Epithelial cell of prostate (primary cell): ENCODE measurements around the gene PTER.
A peak's percentile ranks its signal among the peaks of the same experiment; 100 is the strongest.

Source experiments
- DNase-seq: peaks from one replicate; pipeline ENCODE4 v3.0.0-alpha.2; 2011; ENCODE audit warnings: low read depth, low spot score
- H3K27ac ChIP-seq: fragments of 450-650 bp; 2 replicates; pipeline ENCODE4 v1.5.1; 2017; ENCODE audit warnings: mild to moderate bottlenecking

PTER gene, protein sequence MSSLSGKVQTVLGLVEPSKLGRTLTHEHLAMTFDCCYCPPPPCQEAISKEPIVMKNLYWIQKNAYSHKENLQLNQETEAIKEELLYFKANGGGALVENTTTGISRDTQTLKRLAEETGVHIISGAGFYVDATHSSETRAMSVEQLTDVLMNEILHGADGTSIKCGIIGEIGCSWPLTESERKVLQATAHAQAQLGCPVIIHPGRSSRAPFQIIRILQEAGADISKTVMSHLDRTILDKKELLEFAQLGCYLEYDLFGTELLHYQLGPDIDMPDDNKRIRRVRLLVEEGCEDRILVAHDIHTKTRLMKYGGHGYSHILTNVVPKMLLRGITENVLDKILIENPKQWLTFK

DNA sequence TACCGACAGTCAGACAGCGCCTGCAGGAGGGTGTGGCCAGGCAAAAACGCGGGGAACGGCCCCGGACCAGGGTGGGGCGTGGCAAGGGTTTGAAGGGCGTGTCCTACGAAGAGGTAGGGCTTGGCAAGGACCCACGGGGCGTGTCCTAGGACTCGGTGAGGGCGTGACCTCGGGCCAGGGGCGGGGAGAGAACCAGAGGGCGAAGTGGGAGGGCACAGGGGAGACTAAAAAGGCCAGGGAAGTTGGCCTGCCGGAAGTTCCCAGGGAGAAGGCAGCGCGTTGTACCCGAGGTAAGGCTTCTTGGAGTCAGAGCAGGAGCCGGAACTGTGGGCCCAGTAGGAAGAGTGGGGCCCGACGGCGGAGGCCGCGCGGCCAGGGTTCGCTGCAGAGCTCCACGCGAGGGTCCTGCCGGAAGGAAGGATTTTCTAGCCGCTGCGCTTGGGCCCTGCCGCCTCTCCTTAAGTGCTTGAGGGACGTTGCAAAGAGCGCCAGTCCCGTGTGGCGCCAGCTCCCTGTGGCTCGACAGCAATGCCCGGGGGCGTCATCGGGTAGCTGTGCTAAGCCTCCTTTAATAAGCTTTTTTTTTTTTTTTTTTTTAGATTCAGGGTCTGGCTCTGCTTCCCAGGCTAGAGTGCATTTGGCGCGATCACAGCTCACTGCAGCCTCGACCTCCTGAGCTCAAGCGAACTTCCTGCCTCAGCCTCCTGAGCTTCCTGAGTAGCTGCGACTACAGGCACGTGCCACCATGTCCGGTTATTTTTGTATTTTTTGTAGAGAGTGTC is at the start of gene PTER:
Gene PTER (plus strand): TSS at position 253 of the 782 bp plus-strand sequence. CDS start 47,375 bp downstream, outside the sequence.
- peak; percentile 74 for DNase-seq
- H3K27ac ChIP-seq = peak within 1 kb of the TSS; percentile 95

DNA sequence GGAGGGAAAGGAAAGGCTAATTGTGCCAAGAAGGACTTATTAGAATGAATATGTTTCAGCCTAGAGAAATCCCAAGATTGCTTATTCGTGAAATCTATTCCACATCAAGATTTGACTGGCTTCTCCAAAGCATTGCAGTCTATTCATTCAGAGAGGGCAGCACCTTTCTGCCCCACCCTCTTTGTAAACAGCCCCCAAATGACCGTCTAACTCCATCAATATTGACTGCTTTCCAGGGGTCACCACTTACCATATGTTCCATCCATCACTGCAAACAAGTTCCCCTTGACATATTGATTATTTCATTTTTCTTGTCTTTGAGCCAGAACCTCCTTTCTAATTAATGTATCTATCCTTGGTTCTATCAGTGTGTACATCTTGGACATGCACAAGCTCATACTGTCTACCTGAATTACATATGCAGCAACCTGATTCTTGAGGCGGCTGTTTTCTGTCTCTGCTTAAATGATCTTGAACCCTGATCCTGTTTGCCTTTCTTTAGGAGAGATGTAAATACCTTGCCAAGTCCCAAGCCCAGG is 44.2 kb upstream of the PTER start:
- H3K27ac ChIP-seq = no peak overlapping the region
- DNase-seq = no peak

DNA sequence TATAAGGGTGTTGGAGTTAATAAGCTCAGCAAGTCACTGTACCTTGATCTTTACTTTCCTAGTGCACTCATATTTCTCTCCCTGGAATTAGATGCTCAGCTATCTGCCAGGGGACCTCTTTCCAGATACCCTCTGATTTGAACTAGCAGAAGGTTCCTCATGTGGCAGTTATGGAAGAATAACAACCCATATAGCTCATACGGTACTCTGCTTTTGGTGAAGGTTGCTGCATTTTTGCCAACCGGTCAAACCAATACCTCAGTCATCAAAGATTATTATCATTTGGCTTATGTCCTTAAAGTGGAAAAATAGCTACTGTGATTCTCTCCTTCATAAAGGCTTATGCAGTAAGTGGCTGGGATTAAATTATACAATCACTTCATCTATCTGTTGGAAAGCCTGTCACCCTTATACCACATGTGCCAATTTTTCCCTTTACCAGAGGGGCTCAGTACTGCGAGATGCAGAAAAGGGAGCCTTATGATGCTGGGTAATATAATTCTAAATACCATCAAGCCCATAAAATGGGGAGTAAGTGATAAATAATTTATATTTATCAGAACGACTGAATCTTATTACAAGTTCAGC is 43.4 kb upstream of the PTER start:
- H3K27ac ChIP-seq = no peak overlapping the region
- no peak for DNase-seq

DNA sequence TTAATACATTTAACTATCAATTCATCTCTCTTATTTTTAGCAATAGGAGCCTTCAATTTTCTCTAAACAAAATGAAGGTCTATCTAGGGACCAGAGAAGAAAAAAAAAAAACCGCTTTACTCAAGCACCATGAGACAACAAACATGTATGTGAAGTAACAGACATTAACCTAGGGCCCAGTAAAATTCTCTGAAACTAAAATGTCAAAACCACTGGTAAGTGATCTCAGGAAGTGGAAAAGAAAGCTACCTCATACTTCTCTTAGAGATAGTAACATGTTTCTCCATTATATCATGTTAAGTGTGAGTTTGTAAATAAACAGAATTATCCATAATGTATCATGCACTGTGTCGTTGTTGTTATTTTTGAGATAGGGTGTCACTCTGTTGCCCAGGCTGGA is 35.4 kb upstream of the PTER start:
- H3K27ac ChIP-seq = no peak overlapping the region
- DNase-seq = no peak

DNA sequence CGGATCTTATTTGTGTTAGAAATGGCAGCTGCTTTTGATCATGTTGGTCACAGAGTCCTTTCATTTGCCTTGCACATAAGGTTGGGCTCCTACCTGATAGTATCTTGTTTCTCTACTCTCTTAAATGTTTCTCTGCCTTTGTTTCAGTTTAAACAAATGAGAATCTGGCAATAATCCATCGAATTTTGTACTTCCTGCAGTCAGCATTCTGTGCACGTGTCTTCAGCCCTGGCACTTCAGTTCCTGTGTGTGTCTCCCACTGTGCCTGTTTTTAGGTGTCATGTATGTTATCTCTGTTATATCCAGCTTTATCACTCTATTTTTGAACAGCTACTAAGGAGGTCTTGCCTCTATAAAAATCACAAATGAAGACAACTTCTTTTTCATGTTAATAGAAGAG is 28.4 kb upstream of the PTER start:
- no peak overlapping the region for H3K27ac ChIP-seq
- DNase-seq = no peak

DNA sequence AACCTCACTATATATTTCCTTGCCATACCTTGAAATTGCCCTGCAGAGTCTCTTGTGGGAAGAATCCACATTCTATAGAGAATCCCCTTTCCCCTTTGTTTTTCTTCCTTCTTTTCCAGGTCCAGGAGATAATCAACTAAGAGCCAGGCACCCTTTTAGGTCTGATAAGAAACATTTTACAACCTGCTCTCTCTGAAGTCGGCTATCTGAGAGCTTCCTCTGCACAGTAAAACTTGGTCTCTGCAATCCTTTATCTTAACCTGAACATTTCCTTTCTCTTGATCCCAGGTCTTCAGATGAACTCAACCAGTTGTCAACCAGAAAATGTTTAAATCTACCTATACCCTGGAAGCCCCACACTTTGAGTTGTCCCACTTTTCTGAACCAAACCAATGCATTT is 19.5 kb upstream of the PTER start:
- H3K27ac ChIP-seq = no peak overlapping the region
- no peak for DNase-seq

DNA sequence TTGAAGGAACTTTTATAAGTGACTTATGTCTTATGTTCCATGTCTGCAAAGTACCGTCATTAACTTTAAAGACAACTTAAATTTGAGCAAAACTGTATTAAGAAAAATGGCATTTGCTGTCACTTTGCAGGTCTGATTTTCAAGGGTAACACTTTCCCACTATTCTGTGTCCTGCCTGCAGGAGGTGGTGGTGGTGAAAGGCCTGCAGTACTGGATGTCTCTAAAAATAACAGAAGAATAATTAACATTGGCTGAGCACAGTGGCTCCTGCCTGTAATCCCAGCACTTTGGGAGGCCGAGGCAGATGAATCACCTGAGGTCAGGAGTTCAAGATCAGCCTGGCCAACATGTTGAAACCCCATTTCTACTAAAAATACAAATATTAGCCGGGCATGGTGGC is 13.2 kb upstream of the PTER start:
- DNase-seq = no peak
- no peak overlapping the region for H3K27ac ChIP-seq

DNA sequence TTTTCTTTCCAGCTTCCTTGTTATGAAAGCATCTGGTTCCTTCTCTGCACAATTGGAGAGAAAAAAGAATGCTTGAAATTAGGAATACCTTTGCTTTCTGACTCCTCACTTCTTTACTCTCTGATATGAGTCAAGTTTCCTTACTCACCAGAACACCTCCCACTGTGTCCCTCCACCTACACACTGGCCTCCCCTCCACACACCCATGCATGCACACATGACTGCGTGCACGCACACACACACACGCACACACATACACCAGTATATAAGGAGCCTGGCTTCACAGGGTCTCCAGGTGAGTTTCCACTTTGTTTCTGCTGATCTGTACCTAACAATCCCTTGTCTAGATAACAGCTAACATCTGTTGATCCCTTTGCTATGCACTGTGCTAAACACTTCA is 11.4 kb upstream of the PTER start:
- DNase-seq = no peak
- no peak overlapping the region for H3K27ac ChIP-seq

DNA sequence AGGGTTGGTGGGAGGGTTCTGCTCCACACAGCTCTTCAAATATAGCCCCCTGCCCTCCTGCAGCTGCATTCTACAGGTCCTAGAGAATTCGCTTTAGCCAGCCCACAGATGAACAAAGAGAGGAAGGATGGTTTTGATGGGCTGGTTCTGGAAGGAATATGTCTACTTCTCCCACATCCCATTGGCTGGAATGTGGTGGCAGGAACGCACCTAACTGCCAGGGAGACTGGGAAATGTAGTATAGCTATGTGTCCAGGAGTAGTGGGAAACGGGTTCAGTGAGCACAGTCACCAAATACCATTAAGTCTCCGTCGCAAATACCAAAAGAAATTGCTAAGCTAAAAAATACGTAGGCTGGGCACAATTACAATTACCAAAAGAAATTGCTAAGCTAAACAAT is 7.3 kb upstream of the PTER start:
- no peak overlapping the region for H3K27ac ChIP-seq
- DNase-seq = no peak

DNA sequence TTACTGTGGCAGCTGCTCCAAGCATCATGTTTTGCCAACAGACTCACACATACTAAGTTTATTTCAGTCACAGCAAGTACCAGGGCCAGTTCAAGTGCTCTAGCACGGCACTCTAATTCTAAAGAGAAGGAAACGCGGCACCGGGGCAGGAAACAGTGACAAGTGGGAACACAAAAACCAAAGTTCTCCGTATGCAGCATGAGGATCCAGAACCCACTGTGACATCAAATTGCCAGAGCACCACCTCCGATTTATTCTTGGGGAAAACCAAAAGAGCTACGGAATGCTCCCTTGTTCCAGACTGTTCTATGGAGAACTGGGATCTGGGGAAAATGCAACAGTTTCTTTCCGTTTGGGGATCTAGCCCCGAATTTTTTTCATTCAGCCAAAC is 448 bp upstream of the PTER start:
- H3K27ac ChIP-seq = peak overlapping the region; percentile 95
- DNase-seq = no peak

DNA sequence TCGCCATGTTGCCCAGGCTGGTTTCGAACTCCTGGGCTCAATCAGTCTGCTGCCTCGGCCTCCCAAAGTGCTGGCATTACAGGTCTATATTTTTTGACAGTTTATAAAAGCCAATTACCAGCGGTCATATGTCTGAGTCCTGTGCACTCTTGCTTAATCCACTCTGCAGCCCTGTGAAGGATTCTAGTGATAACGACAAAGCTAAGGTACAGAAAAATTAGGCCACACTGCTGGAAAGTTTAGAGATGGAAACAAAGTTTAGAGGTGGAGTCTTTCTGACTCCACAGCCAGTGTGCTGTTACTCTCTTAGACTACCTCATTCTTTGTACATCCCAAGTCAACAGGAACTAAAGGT is 707 bp downstream of the PTER start:
- peak overlapping the region; percentile 95 for H3K27ac ChIP-seq

DNA sequence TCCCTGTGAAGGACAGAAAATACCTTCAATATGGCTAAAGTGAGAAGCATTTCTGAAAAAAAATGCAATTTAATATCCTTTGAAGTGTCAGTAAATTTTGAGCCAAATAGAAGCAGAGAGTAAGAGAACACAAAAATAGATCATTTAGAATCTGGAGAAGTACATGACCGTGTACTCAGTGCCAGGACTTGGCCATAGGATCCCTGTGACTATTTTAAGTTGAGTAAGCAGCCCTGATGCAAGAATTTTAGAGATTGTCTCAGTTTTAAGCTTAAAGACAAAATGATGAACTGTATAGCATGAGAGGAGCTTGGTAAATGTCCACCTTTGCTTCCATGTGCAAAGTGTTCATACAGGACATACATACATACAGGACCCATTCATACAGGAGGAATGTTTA is 2.5 kb downstream of the PTER start:
- DNase-seq = no peak
- peak overlapping the region; percentile 95 for H3K27ac ChIP-seq

More for the DNA sequence above, 707 bp downstream of the PTER start:
- no peak for DNase-seq

DNA sequence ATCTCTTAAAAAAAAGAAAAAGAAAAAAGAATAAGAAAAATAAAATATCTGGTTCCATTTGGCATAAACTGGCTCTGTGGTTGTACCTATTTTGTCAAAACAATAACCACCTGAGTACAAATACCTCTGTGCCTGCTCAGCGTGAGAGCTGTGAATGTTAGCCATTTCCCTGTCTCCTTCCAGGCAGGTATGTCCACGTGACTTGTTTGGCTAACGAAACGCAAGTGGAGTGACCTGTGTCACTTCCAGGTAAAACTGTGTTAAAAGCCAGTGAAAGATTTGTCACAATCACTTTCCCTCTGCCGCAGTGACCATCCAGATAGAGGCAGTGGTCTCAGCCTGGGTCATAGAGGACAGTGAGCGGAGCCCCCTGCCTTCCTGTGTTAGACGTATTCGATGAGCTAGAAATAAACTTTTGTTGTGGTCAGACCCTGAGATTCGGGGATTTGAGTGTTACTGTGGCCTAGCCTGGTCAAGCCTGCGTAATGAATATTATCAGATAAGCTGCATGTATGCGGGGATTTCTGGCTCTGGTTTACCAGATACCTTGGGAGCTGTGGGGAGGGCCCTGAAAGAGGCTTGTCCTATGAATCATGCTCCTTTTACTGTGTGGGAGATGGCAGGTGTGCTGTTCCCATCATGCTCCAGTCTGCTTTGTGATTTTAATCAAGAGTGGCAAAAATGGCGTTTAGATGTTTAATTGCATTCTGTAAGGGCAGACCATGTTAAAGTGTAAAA is 3.8 kb downstream of the PTER start:
- peak; percentile 70 for DNase-seq
- peak overlapping the region; percentile 95 for H3K27ac ChIP-seq

DNA sequence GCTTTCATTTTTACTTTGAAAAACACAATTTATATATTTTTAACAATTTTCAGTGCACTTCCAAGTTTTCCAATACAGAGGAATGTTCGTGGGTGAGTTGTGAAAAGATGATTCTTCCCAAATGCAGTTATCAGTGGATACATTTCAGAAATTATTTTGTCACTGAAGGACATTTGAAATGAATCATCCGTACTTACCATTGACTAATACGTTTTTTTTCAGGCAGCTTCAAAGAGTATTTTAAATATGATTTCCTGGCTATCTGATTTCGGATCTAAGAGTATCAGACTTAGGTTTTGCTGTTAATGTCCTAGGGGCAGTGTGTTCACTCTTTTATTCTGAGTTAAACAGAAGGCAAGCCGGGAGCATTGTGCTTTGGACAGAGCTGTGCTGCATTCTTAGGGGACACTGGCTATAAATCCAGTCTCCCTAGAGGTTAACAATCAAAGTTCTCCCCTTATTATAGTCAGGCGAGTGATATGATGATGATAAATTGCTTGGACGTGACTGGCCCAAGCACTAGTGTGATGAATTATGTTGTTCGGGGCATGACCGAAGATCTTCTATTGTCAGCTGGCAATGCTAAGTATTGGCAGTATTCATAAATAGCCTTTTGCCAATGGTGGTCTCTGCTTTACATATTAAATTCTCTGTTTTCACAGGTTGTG is 4.5 kb downstream of the PTER start:
- DNase-seq = no peak
- H3K27ac ChIP-seq = peak overlapping the region; percentile 95

DNA sequence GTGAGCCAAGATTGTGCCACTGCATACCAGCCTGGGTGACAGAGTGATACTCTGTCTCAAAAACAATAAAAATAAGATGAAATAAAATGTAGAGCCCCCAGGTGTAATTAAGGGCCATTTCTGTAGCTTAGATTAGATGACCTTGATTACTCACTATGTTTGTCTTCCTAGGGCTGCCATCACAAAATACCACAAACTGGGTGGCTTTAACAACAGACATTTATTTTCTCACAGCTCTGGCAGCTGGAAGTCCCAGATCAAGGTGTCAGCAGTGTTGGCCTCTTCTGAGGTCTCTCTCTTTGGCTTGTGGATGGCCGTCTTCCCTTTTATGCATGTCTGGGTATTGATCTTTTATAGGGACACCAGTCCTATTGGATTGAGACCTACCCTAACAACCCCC is 6.1 kb downstream of the PTER start:
- no peak overlapping the region for H3K27ac ChIP-seq
- DNase-seq = no peak

DNA sequence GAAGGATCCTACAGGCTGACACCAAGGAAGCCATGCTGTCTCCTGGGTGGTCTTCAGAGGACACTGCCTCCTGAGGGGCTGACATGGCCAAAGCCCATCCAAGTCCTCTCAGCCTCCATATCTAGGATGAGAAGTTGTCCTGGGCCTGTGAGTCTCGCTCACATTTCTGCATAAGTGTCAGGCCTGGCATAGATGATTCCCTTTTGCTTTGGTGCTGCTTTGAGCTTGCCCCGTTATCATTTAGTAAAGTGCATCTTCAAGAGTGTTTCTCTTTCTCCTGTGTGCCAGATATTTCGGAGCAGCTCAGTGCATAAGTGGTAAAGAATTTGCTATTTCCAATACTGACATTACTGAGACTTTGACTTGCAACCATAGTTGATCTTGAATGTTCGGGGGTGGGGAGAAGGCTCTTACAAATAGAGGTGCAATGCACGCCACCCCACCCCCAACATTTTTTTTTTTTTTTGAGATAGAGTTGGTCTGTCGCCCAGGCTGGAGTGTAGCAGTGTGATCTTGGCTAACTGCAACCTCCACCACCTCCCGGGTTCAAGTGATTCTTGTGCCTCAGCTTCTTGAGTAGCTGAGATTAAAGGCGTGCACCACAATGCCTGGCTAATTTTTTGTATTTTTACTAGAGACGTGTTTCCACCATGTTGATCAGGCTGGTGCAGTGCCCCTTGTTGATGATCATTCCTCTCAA is 9.1 kb downstream of the PTER start:
- DNase-seq = no peak
- no peak overlapping the region for H3K27ac ChIP-seq

DNA sequence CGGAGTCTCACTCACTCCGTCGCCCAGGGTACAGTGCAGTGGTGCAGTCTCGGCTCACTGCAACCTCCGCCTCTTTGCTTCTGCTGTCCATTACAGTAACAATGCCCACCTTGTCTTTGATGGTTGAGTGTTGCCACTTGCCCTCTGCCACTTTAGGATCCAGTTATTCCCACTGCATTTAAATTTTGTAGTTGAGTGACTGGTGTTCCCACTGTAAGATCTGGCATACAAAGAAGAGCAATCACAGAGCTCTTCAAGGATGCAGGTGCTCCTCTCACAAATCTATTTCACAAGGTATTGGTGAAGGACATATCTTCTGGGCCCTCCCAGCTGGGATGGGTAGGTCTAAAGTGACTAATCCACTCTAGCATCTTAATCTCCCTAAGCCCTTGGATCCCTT is 12.6 kb downstream of the PTER start:
- no peak for DNase-seq
- H3K27ac ChIP-seq = no peak overlapping the region

DNA sequence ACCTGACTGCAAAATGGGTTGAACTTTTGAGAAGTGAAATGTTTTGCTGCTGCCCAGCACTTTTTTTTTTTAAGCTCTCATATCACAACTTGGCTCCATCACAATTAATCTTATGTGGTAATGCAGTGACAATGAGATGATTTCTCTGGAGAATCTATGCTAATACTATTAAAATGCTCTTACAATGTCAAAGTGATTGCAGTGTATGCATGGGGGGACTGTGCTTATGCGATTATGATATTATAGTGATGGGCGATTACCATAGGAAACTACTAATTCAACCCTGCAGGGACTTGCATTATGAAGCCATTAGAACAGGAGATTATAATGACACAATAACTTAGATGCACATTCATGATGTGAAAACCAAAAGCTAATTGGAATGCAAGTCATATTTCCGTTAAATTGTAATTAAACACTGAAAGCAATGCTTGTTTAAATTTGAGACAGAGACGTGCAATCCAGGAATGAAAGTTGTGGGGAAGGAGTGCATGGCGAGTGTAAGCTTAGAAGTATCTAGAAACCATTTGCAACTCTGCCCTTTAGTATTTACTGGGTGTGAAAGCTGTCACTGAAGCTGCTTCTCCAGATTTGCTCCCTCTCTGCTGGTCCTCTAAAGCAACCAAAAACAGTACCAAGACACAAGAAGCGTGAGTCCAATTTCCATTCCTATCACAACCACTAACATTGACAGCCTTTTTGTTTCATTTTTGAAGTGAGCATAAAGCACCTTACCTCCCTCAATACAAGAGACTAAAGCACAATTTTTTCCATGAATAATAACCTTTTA is 21.6 kb downstream of the PTER start:
- DNase-seq = no peak
- H3K27ac ChIP-seq = no peak overlapping the region
